ENCODE data around the gene ICA1. TPM values are rescaled to one million over a fixed set of nuclear protein-coding genes. Genes with fewer than 3 reads are reported as not detected.

ICA1 gene
- total and polyA plus RNA-seq, 7 donors: 4.8 to 40.7 (median 8.7) TPM

DNA sequence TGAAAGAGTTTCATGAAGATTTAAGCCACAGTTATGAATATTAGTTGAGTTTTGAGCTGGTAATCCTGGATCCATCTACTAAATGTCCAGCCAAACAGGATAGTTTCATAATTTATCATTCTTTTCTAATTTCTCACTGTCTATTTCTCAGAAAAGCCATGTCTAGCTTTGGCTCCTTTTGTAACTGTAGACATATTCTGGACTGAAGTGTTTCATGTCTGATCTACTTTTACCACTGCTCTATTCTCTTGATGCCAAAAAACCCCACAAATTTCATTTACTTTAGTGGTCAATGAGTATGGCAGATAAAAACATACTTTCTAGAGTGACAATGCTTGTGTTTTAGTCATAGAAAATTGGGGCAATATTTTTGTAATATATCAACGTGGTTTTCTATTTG lies 61.2 kb downstream of the ICA1 start:
- intact Hi-C loops (cut with DNase I): no loop called here
- TF ChIP-seq POLR2A (IDR thresholded peaks at IDR 0.05) (no peak), EP300 (IDR thresholded peaks at IDR 0.05) (no peak), POLR2AphosphoS5 (IDR thresholded peaks at IDR 0.05) (no peak)
- TF ChIP-seq, protein P1, sequence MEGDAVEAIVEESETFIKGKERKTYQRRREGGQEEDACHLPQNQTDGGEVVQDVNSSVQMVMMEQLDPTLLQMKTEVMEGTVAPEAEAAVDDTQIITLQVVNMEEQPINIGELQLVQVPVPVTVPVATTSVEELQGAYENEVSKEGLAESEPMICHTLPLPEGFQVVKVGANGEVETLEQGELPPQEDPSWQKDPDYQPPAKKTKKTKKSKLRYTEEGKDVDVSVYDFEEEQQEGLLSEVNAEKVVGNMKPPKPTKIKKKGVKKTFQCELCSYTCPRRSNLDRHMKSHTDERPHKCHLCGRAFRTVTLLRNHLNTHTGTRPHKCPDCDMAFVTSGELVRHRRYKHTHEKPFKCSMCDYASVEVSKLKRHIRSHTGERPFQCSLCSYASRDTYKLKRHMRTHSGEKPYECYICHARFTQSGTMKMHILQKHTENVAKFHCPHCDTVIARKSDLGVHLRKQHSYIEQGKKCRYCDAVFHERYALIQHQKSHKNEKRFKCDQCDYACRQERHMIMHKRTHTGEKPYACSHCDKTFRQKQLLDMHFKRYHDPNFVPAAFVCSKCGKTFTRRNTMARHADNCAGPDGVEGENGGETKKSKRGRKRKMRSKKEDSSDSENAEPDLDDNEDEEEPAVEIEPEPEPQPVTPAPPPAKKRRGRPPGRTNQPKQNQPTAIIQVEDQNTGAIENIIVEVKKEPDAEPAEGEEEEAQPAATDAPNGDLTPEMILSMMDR (IDR thresholded peaks at IDR 0.05): no peak
- Histone ChIP-seq H3K4me3 (no peak overlapping the region), H3K27me3 (no peaks in the 10 kb centered on the region), H3K9me3 (no peaks in the 10 kb centered on the region), H3K36me3 (no peaks in the 10 kb centered on the region), H3K27ac (no peak overlapping the region), H3K4me1 (peaks cover 0 to 7% (median 1%) of the 10 kb centered on the region in 4 donors)
- no peak for DNase-seq
- 89 to 90% methylated on average over 1 of the region's 1 CpG for WGBS, 2 donors

DNA sequence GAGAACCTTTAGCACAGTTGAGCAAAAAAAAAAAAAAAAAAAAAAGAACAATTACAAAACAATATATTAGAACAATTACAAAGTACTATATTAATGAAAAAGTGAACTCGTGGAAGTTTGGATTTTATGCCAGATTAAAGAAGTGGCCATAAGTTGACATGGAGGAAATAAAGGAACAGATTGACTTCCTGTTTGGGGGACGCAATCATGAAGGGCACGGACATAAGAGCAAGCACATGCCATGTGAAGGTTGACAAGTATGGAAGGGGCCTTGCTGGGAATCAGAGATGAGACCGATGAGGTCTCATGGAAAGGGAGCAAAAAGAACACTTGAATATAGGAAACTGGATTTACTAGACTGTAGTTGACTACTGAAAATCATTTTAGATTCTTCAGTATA lies 61.7 kb downstream of the ICA1 start:
- Histone ChIP-seq H3K4me3 (no peak overlapping the region), H3K36me3 (no peaks in the 10 kb centered on the region), H3K4me1 (peaks cover 0 to 3% (median 1%) of the 10 kb centered on the region in 4 donors), H3K27ac (no peak overlapping the region), H3K27me3 (no peaks in the 10 kb centered on the region), H3K9me3 (no peaks in the 10 kb centered on the region)
- DNase-seq: no peak
- intact Hi-C loops (cut with DNase I): no loop called here
- 66 to 89% methylated on average over 4 of the region's 4 CpGs for WGBS, 2 donors
- TF ChIP-seq POLR2AphosphoS5 (IDR thresholded peaks at IDR 0.05) (no peak), EP300 (IDR thresholded peaks at IDR 0.05) (no peak), POLR2A (IDR thresholded peaks at IDR 0.05) (no peak)
- TF ChIP-seq, protein P1 (IDR thresholded peaks at IDR 0.05): no peak

DNA sequence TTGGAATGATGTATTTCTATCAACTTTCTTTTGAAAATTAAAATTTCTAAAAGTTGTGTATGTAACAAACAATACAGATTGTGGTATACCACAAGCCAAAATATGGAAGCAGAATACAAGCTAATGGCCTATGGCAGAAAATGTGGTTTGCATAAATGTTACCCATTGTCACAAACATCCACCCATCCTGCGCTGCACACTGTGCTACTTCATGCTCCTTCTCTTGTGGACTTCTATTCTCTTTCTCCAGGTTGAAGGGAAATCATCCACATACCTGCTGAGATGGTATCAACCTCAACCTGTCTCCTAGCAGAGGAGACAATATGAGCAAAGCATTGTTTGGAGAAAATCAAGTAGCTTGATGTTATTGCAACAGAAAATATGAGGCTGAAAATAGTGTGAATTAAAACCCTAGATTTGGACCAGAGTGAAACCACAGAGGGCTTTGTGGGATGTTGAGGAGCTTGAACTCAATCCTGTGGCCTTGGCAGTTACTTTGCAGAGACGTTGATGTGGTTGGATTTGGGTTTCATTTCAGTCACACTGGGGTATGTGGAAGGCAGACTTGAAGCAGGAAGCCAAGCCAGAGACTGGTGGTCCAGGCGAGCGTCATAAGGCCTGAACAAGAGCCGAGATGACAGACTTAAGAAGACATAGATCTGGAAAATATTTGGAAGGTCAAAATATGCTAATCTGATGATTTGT lies 63.8 kb downstream of the ICA1 start:
- 82 to 90% methylated on average over 5 of the region's 5 CpGs for WGBS, 2 donors
- Histone ChIP-seq H3K4me1 (no peaks in the 10 kb centered on the region), H3K36me3 (no peaks in the 10 kb centered on the region), H3K4me3 (no peak overlapping the region), H3K27ac (no peak overlapping the region), H3K27me3 (no peaks in the 10 kb centered on the region), H3K9me3 (no peaks in the 10 kb centered on the region)
- TF ChIP-seq POLR2A (IDR thresholded peaks at IDR 0.05) (no peak), POLR2AphosphoS5 (IDR thresholded peaks at IDR 0.05) (no peak), EP300 (IDR thresholded peaks at IDR 0.05) (no peak)
- TF ChIP-seq, protein P1 (IDR thresholded peaks at IDR 0.05): no peak
- DNase-seq: no peak
- intact Hi-C loops (cut with DNase I): no loop called here

GRCh38 chr7:8192897-8193296 lies 69.1 kb downstream of the ICA1 start:
- H3K36me3 ChIP-seq: no peaks in the 10 kb centered on the region
- DNase-seq: no peak
- no peaks in the 10 kb centered on the region for H3K9me3 ChIP-seq
- intact Hi-C loops (cut with DNase I): no loop called here
- H3K4me1 ChIP-seq: peaks cover 0 to 21% (median 13%) of the 10 kb centered on the region in 4 donors
- H3K4me3 ChIP-seq: no peak overlapping the region
- no peaks in the 10 kb centered on the region for H3K27me3 ChIP-seq
- TF ChIP-seq POLR2A (IDR thresholded peaks at IDR 0.05) (no peak), EP300 (IDR thresholded peaks at IDR 0.05) (no peak), POLR2AphosphoS5 (IDR thresholded peaks at IDR 0.05) (no peak)
- TF ChIP-seq, protein P1 (IDR thresholded peaks at IDR 0.05): no peak
- H3K27ac ChIP-seq: no peak overlapping the region

Measured in sigmoid colon (tissue), 7 donors.